Thyroid gland (tissue), 4 donors: ENCODE results near the gene GLB1L3. TPM values are rescaled to one million over a fixed set of nuclear protein-coding genes. Genes with fewer than 3 reads are reported as not detected.

Experiments
- DNase-seq, 2 donors: peaks; one replicate each; pipeline ENCODE4 v3.0.0-alpha.2; 2019
- H3K27ac ChIP-seq, 3 donors: fragments of 200-600 bp; sonication (generic); 1 replicate in 2 of 3; 2 replicates in 1 of 3; pipeline ENCODE4 v1.5.1; 2016 to 2019; ENCODE audit warnings: mild to moderate bottlenecking in 1 of 3, moderate library complexity in 1 of 3
- H3K27me3 ChIP-seq: fragments of 200-600 bp; sonication (generic); one replicate; pipeline ENCODE4 v1.5.1; 2019
- H3K36me3 ChIP-seq, 2 donors: fragments of 200-600 bp; sonication (generic); one replicate each; pipeline ENCODE4 v1.5.1; 2016 to 2019
- H3K4me1 ChIP-seq, 2 donors: fragments of 200-600 bp; sonication (generic); one replicate each; pipeline ENCODE4 v1.5.1; 2017 to 2019
- H3K4me3 ChIP-seq, 3 donors: fragments of 200-600 bp; sonication (generic); replicated peaks in 1 of 3; 1 replicate in 2 of 3; 2 replicates in 1 of 3; pipeline ENCODE4 v1.5.1; 2016; ENCODE audit warnings: mild to moderate bottlenecking in 1 of 3
- H3K9me3 ChIP-seq: fragments of 200-600 bp; sonication (generic); one replicate; pipeline ENCODE4 v1.5.1; 2017
- CTCF ChIP-seq, 6 experiments: fragments of 200-600 bp in 3 of 6; fragments of 450-650 bp in 3 of 6; sonication (generic) in 3 of 6; IDR thresholded peaks; one replicate each; pipeline ENCODE4 v1.5.1; 2016 to 2019; ENCODE audit warnings: antibody characterized with exemption in 6 of 6, mild to moderate bottlenecking in 2 of 6, inconsistent platforms in 1 of 6, moderate library complexity in 1 of 6
- POLR2A ChIP-seq, 2 donors: fragments of 450-650 bp; IDR thresholded peaks; one replicate each; pipeline ENCODE4 v1.6.1; 2017; ENCODE audit warnings: antibody characterized with exemption in 2 of 2, mild to moderate bottlenecking in 2 of 2, moderate library complexity in 1 of 2
- WGBS, 2 donors: methylation state at CpG; one replicate each; pipeline ENCODE4 v1.1.5; 2017; 5-methylcytosine and 5-hydroxymethylcytosine counted together
- intact Hi-C: fragments of 100-400 bp; cut with DNase I; formaldehyde crosslinking; loops from one replicate; pipeline ENCODE4 v1.15.1; 2023
- total RNA-seq, 4 donors: library from RNA; depleted of rRNA; stranded (reverse); fragments of >200 nt; gene quantifications; one replicate each; pipeline ENCODE4 v1.2.3, GENCODE V29; 2016

GLB1L3 gene
- total RNA-seq, 4 donors from 2014 or later = 0.63 to 2.0 (median 0.94) TPM

- H3K36me3 ChIP-seq = no peaks in the 10 kb centered on the region
- TF ChIP-seq CTCF (IDR thresholded peaks at IDR 0.05) (no peak), POLR2A (IDR thresholded peaks at IDR 0.05) (no peak)
- DNase-seq = no peak
- no peaks in the 10 kb centered on the region for H3K27me3 ChIP-seq
- intact Hi-C loops = no loop called here
- no peaks in the 10 kb centered on the region for H3K4me1 ChIP-seq
- H3K4me3 ChIP-seq = no peak overlapping the region
- H3K9me3 ChIP-seq = no peaks in the 10 kb centered on the region
- H3K27ac ChIP-seq = no peak overlapping the region
- 88 to 90% methylated on average over 13 to 15 of the region's 15 CpGs for WGBS, 2 donors
Observed at GRCh38 chr11:134292661-134293060, 16.5 kb downstream of the GLB1L3 start.

- DNase-seq = no peak
- no peak overlapping the region for H3K4me3 ChIP-seq
- 86% methylated on average over 20 of the region's 20 CpGs for WGBS, 2 donors
- no peaks in the 10 kb centered on the region for H3K4me1 ChIP-seq
- H3K27me3 ChIP-seq = no peaks in the 10 kb centered on the region
- H3K27ac ChIP-seq = no peak overlapping the region
- no peaks in the 10 kb centered on the region for H3K9me3 ChIP-seq
- no peaks in the 10 kb centered on the region for H3K36me3 ChIP-seq
- TF ChIP-seq POLR2A (IDR thresholded peaks at IDR 0.05) (no peak), CTCF (IDR thresholded peaks at IDR 0.05) (no peak)
- intact Hi-C loops = no loop called here
Observed at GRCh38 chr11:134293119-134294113, 17.2 kb downstream of the GLB1L3 start.

GRCh38 chr11:134294664-134295063, 18.5 kb downstream of the GLB1L3 start:
- no peaks in the 10 kb centered on the region for H3K36me3 ChIP-seq
- WGBS, 2 donors = 86 to 89% methylated on average over 9 of the region's 9 CpGs
- no peaks in the 10 kb centered on the region for H3K27me3 ChIP-seq
- no peak for TF ChIP-seq CTCF (IDR thresholded peaks at IDR 0.05)
- no peak for TF ChIP-seq POLR2A (IDR thresholded peaks at IDR 0.05)
- intact Hi-C loops = no loop called here
- no peak for DNase-seq
- H3K4me3 ChIP-seq = no peak overlapping the region
- H3K9me3 ChIP-seq = no peaks in the 10 kb centered on the region
- no peaks in the 10 kb centered on the region for H3K4me1 ChIP-seq
- H3K27ac ChIP-seq = no peak overlapping the region

GRCh38 chr11:134312223-134312622, 36.0 kb downstream of the GLB1L3 start:
- H3K4me3 ChIP-seq = no peak overlapping the region
- H3K27me3 ChIP-seq = no peaks in the 10 kb centered on the region
- 86 to 89% methylated on average over 12 of the region's 12 CpGs for WGBS, 2 donors
- no peak for DNase-seq
- no peaks in the 10 kb centered on the region for H3K9me3 ChIP-seq
- H3K4me1 ChIP-seq = no peaks in the 10 kb centered on the region
- intact Hi-C loops = no loop called here
- H3K36me3 ChIP-seq = no peaks in the 10 kb centered on the region
- no peak for TF ChIP-seq POLR2A (IDR thresholded peaks at IDR 0.05)
- no peak for TF ChIP-seq CTCF (IDR thresholded peaks at IDR 0.05)
- no peak overlapping the region for H3K27ac ChIP-seq

- TF ChIP-seq POLR2A (IDR thresholded peaks at IDR 0.05) = no peak
- Histone ChIP-seq H3K4me1 (no peaks in the 10 kb centered on the region), H3K4me3 (no peak overlapping the region), H3K36me3 (no peaks in the 10 kb centered on the region), H3K9me3 (no peaks in the 10 kb centered on the region), H3K27ac (no peak overlapping the region), H3K27me3 (no peaks in the 10 kb centered on the region)
- intact Hi-C loops = no loop called here
- no peak for DNase-seq
- WGBS, 2 donors = 67 to 82% methylated on average over 2 to 4 of the region's 5 CpGs
Observed at GRCh38 chr11:134312807-134313206, 36.6 kb downstream of the GLB1L3 start.
